ENCODE results near the gene HES4. TPM values are rescaled to one million over a fixed set of nuclear protein-coding genes. Genes with fewer than 3 reads are reported as not detected.
A peak's percentile ranks its signal among the peaks of the same experiment; 100 is the strongest.

Gene HES4
- total and polyA plus RNA-seq, 2 of the 13 experiments (the other 11 are each of a cell fraction or from before 2014, with no cell fraction given), result 8.8 to 10.6 TPM

DNA sequence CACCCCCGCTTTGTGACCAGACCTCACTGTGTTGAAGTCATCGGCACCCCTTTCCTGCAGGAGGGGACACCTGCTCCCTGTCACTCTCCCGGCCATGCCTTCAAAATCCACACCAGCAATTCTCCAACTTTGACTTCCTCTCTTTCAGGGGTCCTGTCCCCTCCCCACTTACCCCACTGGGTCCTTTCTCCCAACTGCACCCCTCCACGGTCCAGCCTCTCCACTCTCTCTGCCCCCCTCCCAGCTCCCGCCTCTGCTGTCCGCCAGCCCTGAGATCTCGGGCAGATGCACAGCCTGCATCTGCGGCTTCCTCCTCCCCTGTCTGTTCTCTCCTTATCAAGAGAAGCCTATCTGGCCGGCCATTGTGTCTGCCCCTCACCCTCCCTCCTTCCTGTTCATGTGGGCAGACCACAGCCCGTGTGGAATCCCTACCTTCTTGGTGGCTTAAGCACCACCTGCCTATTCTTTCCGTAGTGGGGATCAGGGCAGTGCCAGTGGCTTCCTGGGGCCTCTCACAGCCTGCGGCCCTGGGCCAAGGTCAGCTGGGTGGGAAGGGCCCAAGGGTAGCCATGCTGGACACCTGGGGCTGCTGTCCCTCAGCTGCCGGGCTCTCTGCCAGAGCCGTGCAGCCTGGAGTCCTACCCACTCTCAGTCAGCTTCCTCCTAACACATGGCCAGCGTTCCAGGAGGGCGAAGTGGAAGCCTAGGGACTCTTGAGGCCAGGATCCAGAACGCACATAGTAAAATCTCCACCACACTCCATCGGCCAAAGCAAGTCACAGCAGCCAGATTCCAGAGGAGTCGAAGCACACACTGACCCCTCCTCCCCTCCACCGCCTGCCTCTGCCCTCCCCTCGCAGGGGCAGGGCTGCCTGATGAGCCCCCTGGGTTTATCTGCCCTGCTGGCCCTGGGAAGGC, 5.1 kb upstream of the HES4 start (continued):
- TF ChIP-seq, protein P1, sequence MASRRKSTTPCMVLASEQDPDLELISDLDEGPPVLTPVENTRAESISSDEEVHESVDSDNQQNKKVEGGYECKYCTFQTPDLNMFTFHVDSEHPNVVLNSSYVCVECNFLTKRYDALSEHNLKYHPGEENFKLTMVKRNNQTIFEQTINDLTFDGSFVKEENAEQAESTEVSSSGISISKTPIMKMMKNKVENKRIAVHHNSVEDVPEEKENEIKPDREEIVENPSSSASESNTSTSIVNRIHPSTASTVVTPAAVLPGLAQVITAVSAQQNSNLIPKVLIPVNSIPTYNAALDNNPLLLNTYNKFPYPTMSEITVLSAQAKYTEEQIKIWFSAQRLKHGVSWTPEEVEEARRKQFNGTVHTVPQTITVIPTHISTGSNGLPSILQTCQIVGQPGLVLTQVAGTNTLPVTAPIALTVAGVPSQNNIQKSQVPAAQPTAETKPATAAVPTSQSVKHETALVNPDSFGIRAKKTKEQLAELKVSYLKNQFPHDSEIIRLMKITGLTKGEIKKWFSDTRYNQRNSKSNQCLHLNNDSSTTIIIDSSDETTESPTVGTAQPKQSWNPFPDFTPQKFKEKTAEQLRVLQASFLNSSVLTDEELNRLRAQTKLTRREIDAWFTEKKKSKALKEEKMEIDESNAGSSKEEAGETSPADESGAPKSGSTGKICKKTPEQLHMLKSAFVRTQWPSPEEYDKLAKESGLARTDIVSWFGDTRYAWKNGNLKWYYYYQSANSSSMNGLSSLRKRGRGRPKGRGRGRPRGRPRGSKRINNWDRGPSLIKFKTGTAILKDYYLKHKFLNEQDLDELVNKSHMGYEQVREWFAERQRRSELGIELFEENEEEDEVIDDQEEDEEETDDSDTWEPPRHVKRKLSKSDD (CRISPR knock-in tag; IDR thresholded peaks at IDR 0.05; ENCODE audit: low read depth), result no peak
- TF ChIP-seq ZNF367 (CRISPR knock-in tag; IDR thresholded peaks at IDR 0.05; ENCODE audit: borderline replicate concordance) (no peak), ZBTB42 (CRISPR knock-in tag; IDR thresholded peaks at IDR 0.05) (no peak), SP4 (CRISPR knock-in tag; IDR thresholded peaks at IDR 0.05) (no peak; the same call in 1 of the 2 replicates), HNF4A (CRISPR knock-in tag; IDR thresholded peaks at IDR 0.05) (peak; percentile 50; the same call in 1 of the 2 replicates), WIZ (CRISPR knock-in tag; IDR thresholded peaks at IDR 0.05) (no peak), MIER2 (CRISPR knock-in tag; IDR thresholded peaks at IDR 0.05) (peak; percentile 15; the same call in 1 of the 2 replicates), GABPA (IDR thresholded peaks at IDR 0.05; ENCODE audit: low read depth, low read length) (no peak), GABPA (CRISPR knock-in tag; IDR thresholded peaks at IDR 0.05; ENCODE audit: low read depth) (no peak), ZSCAN12 (CRISPR knock-in tag; IDR thresholded peaks at IDR 0.05) (no peak), TCF7L2 (IDR thresholded peaks at IDR 0.05; ENCODE audit: low read depth, low read length) (no peak), REPIN1 (CRISPR knock-in tag; IDR thresholded peaks at IDR 0.05; ENCODE audit: borderline replicate concordance, low read depth) (peak; percentile 37; the same call in 1 of the 2 replicates), NFE2 (CRISPR knock-in tag; IDR thresholded peaks at IDR 0.05) (no peak), HIVEP1 (CRISPR knock-in tag; IDR thresholded peaks at IDR 0.05) (peak; percentile 13; the same call in 1 of the 2 replicates), NFIC (IDR thresholded peaks at IDR 0.05; ENCODE audit: low read length) (no peak), TEAD3 (CRISPR knock-in tag; optimal IDR thresholded peaks at IDR 0.05; ENCODE audit: borderline replicate concordance) (peak; percentile 39)
- TF ChIP-seq, protein P2, sequence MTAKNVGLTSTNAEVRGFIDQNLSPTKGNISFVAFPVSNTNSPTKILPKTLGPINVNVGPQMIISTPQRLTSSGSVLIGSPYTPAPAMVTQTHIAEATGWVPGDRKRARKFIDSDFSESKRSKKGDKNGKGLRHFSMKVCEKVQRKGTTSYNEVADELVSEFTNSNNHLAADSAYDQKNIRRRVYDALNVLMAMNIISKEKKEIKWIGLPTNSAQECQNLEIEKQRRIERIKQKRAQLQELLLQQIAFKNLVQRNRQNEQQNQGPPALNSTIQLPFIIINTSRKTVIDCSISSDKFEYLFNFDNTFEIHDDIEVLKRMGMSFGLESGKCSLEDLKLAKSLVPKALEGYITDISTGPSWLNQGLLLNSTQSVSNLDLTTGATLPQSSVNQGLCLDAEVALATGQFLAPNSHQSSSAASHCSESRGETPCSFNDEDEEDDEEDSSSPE (CRISPR knock-in tag; IDR thresholded peaks at IDR 0.05), result 0 out of 2 replicates have a peak, but pooled peaks have one; percentile 24

Data from HepG2 (cell line).